Stimulated activated CD8-positive, alpha-beta memory T cell treated with anti-CD3 and anti-CD28 coated beads, Interleukin-12 subunit alpha, Interleukin-12 subunit beta, amount 100 ng/mL, for 24 hours (primary cell): ENCODE measurements around the gene KCNH6.
A peak's percentile ranks its signal among the peaks of the same experiment; 100 is the strongest.

Source experiments
- DNase-seq: peaks from one replicate; pipeline ENCODE4 v3.0.0-alpha.2; 2020; ENCODE audit errors: extremely low read depth

Gene KCNH6

DNA sequence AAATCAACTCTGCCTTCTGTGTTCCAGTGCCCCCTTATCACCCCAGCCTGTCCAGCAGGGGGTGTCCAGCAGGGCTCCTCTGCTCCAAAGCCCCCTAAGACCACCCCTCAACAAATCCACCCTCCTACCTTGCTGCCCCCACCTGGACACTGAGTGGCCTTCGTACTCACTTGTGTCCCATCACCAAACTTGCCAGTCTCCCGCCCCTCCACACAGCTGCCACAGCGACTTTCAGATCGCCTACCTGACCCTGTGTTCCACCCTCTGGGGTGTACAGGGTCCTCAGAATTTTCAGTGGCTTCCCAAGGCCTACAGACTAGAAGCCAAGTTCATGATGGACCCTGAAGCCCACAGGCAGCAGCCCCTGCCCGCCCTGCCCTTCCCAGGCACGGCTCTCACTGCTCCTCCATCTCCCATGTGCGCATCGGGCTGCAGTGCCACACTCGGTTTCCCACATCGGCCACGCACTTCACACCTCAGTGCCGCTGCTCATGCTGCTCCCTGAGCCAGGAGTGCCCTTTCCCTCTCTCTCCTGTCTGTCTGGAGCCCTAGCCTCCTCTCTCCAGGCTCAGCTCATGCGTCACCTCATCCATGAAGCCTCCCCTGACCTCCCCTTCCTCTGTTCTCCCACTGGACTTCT is 11.8 kb downstream of the KCNH6 start:
- no peak for DNase-seq

DNA sequence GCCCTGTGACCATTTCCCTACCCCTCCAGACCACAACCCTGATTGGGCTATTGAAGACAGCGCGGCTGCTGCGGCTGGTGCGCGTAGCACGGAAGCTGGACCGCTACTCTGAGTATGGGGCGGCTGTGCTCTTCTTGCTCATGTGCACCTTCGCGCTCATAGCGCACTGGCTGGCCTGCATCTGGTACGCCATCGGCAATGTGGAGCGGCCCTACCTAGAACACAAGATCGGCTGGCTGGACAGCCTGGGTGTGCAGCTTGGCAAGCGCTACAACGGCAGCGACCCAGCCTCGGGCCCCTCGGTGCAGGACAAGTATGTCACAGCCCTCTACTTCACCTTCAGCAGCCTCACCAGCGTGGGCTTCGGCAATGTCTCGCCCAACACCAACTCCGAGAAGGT is 12.5 kb downstream of the KCNH6 start:
- no peak for DNase-seq

DNA sequence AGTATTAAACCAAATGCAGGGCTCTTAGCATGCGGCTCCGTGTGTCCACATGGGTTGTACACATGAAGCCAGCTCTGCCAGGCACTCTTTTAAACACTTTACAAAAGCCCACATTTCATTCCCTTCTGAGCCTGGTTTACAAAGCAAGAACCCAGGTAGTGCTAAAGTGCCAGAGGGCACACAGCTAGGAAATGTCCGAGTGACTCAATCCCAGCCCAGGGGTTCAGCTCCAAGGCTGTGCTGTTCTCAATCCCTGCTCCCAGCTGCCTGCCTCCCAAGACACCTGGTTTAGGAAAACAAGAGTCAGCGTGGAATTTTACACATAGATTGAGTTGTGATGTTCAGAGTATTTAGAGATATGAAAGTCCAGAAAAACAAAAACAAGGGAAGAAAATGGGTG is 13.8 kb downstream of the KCNH6 start:
- DNase-seq = no peak

DNA sequence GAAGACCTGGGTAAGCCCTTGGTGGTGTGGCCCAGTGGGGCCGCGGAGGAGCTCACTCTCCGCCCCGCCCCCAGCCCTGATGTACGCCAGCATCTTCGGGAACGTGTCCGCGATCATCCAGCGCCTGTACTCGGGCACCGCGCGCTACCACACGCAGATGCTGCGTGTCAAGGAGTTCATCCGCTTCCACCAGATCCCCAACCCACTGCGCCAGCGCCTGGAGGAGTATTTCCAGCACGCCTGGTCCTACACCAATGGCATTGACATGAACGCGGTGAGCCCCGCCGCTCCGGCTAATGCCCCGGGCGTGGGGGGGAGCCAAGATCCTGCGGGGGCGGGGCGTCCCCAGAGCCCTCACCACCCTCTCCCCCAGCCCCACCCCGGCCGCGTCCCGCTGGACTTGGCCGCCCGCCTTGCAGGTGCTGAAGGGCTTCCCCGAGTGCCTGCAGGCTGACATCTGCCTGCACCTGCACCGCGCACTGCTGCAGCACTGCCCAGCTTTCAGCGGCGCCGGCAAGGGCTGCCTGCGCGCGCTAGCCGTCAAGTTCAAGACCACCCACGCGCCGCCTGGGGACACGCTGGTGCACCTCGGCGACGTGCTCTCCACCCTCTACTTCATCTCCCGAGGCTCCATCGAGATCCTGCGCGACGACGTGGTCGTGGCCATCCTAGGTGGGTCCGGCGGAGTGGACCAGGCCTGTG is 15.0 kb downstream of the KCNH6 start:
- no peak for DNase-seq

DNA sequence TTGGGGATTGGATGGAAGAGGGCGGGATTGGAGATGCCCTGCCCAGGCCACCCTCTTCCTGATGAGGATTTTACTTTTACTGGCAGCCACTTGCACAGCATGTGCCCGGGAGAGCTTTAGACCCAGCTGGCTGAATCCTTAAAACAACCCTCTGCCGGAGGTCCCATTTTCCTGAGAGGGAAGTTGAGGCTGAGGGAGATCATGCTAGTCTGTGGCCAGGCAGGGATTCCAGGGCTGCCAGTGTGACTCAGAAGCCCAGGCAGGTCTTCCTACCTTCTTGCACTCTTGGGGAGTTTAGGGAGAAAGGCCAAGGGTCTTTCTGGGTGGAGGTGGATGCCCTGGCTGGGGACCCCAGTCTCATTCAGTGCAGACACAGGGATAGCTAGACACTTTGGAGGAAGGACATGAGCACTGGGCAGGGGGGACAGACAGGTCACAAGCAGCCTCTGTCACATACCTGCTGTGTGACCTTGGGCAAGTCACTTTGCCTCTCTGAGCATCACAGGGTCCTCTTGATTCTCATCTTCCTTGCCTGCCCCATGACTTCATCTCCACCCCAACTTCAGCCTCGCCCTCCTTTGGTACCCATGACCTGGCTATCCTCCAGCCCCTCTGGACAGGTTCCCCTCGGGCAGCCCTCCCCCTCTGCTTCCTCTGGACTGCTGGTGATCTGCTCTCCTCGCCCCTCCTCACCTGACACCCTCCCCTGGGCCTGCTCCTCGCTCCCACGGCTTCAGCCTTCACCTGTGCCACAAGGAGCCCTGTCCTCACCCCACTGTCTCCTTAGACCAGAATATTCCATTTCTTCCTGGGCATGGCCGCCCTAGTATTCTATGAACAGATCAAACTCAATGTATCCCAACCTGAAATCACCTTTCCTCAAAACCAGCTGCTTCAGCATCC is 15.8 kb downstream of the KCNH6 start:
- DNase-seq = no peak

DNA sequence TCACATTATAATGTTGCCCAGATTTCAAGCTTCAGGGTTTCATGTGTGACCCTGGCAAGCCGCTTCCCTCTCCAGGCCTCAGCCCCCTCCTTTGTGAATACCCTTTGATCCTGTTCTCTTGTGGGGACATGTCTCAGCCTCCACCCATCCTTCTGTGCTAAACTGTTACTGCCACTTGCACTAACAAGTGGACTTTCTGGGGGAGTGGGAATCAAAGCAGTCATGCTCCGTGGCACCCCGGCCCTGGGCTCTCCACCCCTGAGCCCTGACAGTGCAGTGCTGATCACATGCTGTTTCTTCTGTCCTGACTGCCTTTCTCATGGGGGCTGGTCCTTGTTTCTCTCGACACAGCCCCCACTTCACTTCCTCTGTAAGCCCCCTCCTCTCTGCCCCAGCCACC is 17.4 kb downstream of the KCNH6 start:
- DNase-seq = no peak

DNA sequence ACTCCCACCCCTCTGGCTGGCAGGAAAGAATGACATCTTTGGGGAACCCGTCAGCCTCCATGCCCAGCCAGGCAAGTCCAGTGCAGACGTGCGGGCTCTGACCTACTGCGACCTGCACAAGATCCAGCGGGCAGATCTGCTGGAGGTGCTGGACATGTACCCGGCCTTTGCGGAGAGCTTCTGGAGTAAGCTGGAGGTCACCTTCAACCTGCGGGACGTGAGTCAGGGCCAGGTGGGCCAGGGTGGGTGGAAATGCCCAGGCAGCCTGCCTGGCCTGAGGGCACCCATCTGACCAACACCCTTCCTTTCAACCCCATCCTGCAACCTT is 19.0 kb downstream of the KCNH6 start:
- no peak for DNase-seq

DNA sequence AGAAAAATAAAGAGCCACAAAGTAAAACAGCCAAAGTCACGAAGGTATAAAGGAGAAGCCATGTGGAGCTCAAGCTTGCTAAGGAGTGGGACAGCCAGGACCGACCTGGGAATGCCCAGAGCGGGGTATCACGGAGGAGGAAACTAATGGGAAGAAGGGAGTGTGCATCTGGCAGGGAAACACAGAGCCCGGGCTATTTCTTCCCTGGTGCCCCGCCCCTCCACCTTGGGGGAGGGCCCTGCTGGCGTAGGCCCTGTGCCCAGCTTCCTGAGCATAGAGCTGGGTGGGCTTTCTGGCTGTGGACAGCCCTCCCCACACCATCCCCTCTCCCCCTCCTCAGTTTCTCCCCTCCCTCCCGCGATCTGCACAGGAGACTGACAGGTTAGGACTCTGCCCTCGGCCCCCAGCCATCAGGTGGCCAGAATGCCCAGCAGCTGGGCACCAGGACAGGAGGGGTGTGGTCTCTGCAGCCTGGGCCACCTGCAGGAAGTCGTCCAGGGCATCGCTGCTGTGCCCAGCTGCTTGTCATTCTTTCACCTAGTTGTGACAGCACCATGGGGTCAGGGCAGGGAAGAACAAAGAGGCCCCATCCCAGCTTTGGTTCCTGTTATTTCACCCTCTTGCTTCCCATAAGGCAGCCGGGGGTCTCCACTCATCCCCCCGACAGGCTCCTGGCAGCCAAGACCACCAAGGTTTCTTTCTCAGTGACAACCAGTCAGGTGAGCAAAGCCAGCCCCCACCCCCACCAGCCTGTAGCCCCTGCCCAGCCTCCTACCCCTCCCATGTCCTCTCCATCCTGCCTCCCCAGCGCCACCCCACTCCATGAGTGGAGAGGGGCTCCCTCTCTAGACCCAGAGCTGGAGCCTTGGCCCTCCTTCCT is 20.0 kb downstream of the KCNH6 start:
- DNase-seq = no peak

DNA sequence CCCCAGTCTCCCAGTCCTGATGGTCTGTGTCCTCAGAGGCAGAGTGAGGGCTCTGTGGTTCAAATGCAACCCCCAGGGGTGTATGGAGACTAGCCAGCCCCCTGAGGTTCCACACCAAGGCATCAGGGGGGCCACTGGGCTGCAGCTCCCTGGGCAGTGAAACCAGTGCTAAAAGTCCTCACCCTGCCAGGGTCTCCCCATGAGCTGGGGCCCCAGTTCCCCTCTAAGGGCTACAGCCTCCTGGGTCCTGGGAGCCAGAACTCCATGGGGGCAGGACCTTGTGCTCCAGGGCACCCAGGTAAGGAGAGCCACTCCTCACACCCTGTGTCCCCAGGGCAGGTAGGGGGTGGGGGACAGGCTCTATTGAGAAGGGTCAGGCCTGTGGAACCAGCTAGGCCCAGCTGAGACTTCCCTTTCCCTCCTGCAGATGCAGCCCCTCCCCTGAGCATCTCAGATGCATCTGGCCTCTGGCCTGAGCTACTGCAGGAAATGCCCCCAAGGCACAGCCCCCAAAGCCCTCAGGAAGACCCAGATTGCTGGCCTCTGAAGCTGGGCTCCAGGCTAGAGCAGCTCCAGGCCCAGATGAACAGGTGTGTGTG is 20.8 kb downstream of the KCNH6 start:
- no peak for DNase-seq

DNA sequence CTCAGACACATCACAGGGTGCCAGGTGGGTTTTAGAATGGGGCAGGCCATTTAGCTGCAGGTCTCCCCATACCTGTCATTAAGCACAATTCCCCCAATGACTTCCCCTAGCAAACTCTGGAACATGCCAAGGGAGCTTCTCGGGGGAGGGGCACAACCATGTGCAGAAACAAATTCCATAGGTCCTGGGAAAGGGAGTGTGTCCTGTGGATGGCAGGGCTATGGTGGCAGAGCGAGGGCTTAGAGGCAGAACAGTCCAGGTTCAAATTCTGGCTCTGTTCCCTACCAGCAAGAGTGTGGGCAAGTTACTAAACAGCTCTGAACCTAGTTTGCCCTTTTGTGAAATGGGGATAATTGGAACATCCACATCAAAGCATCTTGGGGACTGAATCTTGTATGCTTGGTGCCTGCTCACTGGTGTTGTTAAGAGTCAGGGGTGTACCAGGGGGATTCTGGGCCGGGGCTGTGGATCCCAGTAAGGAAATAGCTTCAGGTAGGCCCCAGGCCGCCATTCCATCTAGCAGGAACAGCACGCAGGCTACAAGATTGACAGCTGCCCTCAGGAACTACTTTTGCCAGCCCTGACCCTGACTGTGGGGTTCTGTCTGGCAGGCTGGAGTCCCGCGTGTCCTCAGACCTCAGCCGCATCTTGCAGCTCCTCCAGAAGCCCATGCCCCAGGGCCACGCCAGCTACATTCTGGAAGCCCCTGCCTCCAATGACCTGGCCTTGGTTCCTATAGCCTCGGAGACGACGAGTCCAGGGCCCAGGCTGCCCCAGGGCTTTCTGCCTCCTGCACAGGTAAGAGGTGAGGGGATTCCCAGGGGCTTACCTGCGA is 21.5 kb downstream of the KCNH6 start:
- DNase-seq = no peak

DNA sequence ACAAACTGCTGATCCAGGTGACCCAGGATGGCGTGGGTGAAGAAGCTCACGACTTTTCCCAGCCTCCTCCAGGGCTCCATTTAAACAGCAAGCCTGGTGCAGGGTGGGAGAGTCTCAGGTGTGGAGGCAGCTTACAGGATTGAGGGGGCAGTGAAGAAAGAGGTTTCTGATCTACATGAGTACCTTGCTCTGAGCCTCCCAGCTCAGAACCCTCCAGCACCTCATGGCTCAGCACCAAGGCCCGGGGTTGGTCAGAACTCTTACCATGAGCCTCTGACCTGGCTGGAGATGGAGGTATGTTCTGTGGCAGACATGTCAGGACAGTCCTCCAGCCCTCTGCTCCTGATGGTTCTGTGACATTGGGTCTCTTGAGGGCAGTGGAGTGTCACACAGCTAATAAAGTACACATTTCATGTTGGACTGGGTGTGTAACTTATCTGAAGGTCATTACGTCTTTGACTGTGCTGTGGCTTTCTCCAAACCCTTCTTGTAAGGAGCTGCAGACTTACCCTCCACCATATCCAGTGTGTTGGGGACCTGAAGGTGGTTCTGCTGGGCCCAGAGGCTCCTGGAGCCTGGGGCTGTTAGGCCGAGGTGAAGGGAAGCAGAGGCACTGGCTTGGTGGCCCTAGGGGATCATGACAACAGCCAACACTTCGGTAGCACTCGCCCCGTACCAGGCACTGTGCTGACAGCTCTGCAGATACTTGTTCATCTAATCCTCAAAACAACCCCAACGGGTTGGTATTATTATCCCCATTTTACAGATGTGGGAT is 23.3 kb downstream of the KCNH6 start:
- DNase-seq = no peak

DNA sequence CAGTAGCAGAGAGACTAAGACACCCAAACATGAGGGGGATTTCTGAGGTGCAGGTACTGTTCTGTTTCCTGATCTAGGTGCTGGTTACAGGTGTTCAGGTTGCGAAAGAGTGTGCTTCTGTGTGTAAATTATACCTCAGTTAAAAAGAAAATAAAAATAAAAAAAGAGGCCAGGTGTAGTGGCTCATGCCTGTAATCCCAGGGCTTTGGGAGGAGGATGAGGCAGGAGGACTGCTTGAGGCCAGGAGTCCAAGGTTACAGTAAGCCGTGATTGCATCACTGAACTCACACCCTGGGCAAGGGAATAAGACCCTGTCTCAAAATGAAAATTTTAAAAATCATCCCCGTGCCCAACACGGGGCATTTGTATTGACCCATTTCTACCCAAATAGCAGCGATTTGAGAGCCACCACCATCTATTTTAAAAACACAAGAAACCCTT is 23.9 kb downstream of the KCNH6 start:
- DNase-seq = no peak

DNA sequence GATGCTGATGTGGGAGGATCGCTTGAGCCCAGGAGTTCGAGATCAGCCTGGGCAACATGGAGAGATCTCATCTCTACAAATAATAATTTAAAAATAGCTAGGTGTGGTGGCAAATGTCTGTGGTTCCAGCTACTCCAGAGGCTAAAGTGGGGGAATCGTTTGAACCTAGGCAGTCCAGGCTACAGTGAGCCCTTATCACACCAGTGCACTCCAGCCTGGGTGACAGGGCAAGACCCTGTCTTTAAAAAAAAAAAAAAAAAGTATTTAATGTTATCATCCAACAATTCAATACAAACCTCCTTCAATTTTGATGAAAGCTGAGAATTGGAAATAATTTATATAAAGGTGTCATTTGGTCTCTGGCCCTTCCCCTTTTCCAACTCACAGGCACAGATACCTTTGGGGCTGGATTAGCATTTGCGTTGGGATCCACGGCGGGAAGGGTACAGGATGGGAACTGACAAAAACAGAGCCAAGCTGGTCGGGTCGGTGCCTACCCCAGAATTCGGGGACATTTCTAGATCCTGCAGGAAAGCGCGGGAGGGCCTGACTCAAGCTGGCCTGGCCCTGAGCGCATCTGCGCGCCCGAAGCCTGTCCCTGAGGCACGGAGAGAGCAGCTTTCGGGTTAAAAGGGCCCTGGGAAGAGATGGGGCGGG is 26.3 kb downstream of the KCNH6 start:
- no peak for DNase-seq

DNA sequence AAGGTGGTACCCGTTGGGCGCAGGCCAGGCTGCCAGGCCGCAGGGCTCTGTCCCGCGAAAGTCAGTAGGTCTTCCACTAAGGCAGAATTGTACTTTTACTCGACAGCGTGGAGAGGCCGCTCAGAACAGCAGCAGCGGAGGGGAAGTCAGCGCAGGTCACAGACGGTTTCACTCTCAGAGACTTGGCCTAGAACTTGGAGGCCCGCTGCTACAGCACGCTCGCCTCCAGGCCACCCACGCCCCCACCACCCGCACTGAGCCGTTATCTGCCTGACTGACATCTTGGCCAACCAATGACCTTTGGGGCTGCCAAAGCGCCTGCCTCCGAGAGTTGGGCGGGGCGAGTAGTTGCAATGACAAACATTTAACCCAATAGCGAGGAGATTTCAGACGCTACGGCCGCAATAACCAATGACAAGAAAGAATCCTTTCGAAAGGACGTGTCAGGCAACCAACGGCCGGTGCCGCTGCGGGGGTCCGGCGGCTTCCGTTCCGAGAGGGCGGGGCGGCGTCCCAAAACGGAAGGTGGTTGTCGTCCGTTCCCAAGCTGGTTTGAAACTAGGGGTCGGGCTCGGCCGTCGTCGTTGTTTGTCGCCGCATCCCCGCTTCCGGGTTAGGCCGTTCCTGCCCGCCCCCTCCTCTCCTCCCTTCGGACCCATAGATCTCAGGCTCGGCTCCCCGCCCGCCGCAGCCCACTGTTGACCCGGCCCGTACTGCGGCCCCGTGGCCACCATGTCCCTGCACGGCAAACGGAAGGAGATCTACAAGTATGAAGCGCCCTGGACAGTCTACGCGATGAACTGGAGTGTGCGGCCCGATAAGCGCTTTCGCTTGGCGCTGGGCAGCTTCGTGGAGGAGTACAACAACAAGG is 27.0 kb downstream of the KCNH6 start, which contains the start of gene DCAF7:
DCAF7 (plus strand) TSS at position 532 of the 871 bp plus-strand sequence; CDS start at position 733, 201 bp downstream.
- DNase-seq = peak; percentile 99

DNA sequence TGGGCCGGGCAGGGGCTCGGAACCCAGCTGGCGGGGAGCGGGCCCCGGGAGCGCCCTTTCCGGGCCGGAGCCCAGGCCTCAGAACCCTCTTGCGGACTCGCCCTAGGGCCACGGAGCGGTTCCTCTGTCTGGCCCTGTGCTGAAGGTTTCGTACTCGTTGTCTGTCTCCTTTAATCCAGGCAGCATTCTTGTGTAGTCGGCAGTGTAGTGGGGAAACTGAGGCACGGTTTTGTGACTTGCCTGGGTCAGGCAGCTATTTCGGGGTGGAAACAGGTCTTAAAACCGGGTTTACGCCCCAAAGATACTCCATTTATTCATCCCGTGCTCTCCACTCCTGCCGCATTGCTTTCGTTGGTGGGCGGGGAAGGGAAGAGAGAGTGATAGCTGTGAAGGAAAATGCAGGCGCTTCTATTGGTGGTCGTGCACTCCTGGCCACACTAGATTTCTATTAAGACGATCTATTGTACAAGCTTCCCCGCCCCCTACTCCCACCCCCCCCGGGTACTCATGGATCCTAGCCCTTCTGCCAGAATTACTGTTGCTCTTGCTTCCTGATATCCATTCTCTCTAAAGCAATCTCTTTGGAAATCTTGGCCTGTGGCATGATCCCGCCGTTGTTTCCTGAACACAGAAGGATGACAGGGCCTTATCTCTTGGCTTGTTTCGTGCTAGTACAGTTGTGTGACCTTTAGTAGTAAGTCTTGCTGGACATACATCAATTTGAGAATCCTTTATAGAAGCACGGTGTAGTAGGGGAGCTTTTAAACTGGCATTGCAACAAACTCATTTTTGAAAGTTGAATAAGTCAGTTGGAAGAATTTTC is 27.9 kb downstream of the KCNH6 start:
- DNase-seq = no peak

DNA sequence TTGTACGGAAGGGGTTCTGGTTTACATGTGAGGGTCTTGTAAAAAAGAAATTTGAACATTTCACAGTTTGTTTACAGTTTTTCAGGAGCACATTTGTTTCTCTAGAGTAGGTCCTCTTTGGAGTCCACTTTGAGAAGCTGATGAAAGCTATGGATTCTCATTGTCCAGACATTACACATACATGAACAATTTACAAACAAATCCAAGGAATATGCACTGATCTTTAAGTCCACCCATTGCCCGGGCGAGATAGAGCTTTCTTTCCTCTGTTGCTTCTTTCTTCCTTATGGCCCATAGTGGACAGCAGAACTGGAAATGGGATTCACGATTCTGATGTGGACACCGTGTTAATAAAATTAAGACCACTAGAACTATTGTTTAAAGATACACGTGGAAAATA is 29.1 kb downstream of the KCNH6 start:
- DNase-seq = no peak

DNA sequence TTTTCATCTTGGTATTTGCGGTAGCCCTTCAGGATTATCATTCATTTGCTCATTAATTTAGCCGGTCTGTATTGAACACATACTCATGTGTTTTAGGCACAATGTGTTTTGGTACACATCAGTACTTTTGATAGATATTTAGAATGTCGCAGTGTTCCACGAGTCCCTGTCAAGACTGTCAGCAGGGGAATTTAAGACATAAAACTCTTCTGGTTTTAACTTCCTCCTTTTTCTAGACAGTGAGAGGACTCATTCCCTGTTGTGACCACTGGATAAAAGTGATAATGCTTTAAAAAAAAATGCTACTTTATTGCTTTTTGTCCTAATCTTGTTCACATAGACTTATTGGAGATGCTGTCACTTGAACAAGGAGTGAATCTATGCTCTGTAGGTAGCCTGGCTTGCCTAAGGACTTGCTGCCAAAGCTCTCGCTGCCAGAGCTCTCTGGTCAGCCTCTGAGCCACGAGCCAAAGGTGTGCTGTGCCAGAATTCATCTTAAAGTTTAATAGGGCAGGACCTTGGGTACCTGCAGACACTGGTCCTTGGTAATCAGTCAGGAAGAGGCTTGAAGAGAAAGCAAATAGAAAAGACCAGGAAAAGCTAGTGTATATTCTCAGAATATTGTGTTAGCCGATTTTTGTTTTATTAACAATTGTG is 32.5 kb downstream of the KCNH6 start:
- DNase-seq = no peak
